Cardiac muscle cell (in vitro differentiated cells and primary cell): ENCODE data around the gene CHRM2. TPM values are rescaled to one million over a fixed set of nuclear protein-coding genes. Genes with fewer than 3 reads are reported as not detected.

Experiments
- DNase-seq, 2 donors: peaks; one replicate each; pipeline versions ENCODE4 v3.0.0 to v3.0.0-alpha.2; 2010 to 2017; ENCODE audit warnings: low read depth in 1 of 2, low spot score in 1 of 2
- H3K27ac ChIP-seq: fragments of 200-600 bp; sonication (generic); 2 replicates; pipeline ENCODE4 v1.5.1; 2016
- H3K27me3 ChIP-seq: fragments of 200-600 bp; sonication (generic); 2 replicates; pipeline ENCODE4 v1.6.0; 2016; ENCODE audit warnings: control low read depth
- H3K36me3 ChIP-seq: fragments of 200-600 bp; sonication (generic); 2 replicates; pipeline ENCODE4 v1.5.1; 2016; ENCODE audit warnings: control low read depth
- H3K4me1 ChIP-seq: fragments of 200-600 bp; sonication (generic); 2 replicates; pipeline ENCODE4 v1.8.1; 2017; ENCODE audit warnings: low read depth, mild to moderate bottlenecking, mixed run types
- H3K4me3 ChIP-seq: fragments of 200-600 bp; sonication (generic); 2 replicates; pipeline ENCODE4 v1.5.1; 2016; ENCODE audit warnings: mild to moderate bottlenecking
- H3K9me3 ChIP-seq: fragments of 200-600 bp; sonication (generic); 2 replicates; pipeline ENCODE4 v1.5.1; 2017; ENCODE audit warnings: low read depth, mild to moderate bottlenecking, control low read depth
- CTCF ChIP-seq: IDR thresholded peaks from 2 replicates; pipeline ENCODE4 v1.5.1; 2012; ENCODE audit warnings: low read depth, mild to moderate bottlenecking, low read length
- polyA plus RNA-seq: library from polyadenylated mRNA; unstranded; fragments of >200 nt; fragmentation: Nextera tagmentation; extraction: Ambion mirVana; gene quantifications from 2 replicates; pipeline ENCODE4 v1.2.1, GENCODE V29; 2016
- total RNA-seq: library from RNA; depleted of rRNA; stranded (reverse); fragments of >200 nt; gene quantifications from 2 replicates; pipeline ENCODE4 v1.2.3, GENCODE V29; 2016

Gene CHRM2
- total and polyA plus RNA-seq, 2 experiments from 2014 or later: 37.5 to 75.3 TPM

DNA sequence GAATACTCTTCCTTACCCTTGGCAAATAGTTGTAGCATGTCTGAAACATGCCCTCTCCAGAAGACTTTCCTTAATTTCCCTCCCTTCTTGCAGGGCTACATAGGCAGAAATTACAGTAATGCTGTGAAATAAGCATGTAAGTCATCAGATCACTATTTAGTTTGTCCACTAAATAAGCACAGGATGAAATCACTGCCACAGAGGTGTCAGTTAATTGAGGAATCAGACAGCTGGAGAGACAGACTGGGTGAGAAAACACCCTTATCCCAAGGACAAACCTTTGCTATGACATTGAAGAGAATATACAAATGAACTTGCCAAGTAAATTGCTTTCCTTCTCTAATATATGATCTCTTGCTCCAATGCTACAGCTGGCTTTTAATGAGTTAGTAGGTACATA lies 129.3 kb downstream of the CHRM2 start:
- peaks cover 5% of the 10 kb centered on the region for H3K36me3 ChIP-seq
- no peaks in the 10 kb centered on the region for H3K9me3 ChIP-seq
- no peaks in the 10 kb centered on the region for H3K27me3 ChIP-seq
- H3K4me3 ChIP-seq: no peak overlapping the region
- H3K4me1 ChIP-seq: peaks cover 16% of the 10 kb centered on the region
- no peak for DNase-seq
- peak overlapping the region; percentile 49 for H3K27ac ChIP-seq
- no peak for TF ChIP-seq CTCF

DNA sequence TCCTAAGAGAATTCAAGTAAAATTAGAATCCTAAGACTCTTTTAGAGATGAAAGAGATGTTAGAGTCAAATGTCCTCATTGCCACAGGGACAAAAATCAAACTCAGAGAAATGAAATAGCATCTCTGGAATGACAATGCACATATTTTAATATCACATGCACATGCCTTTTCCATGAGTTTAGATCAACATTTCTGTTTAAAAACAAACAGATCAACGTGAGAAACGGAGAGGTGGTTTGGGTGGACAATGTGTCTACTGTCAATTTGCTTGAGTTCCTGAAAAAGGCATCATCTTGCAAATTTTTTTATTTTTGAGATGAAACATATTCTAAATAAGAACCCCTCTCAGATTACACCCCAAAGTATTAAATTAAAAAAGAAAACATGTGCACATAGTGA lies 130.0 kb downstream of the CHRM2 start:
- H3K9me3 ChIP-seq: no peaks in the 10 kb centered on the region
- H3K4me3 ChIP-seq: no peak overlapping the region
- no peak for TF ChIP-seq CTCF
- H3K27me3 ChIP-seq: no peaks in the 10 kb centered on the region
- peaks cover 8% of the 10 kb centered on the region for H3K4me1 ChIP-seq
- no peak for DNase-seq
- H3K27ac ChIP-seq: peak overlapping the region; percentile 49
- H3K36me3 ChIP-seq: peaks cover 10% of the 10 kb centered on the region

DNA sequence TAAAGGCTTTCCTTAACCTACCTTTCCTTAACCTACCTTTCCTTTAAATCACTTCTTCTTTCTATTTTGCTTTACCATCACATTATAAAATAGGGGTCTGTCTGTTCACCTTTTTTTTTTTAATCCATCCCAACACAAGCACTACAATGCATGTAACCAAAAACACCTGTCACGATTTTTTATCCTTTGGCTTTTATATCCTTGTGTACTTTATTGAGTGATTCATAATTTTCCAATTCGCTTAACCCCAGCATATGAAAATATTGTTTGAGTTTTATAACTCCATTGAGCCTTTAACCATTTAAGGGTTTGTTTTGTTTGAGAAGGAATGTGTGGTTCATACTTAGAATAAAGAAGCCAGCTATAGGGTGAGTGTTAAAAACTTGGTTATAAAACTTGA lies 132.2 kb downstream of the CHRM2 start:
- no peaks in the 10 kb centered on the region for H3K9me3 ChIP-seq
- no peak for DNase-seq
- peaks cover 10% of the 10 kb centered on the region for H3K4me1 ChIP-seq
- H3K36me3 ChIP-seq: peaks cover 10% of the 10 kb centered on the region
- TF ChIP-seq CTCF: no peak
- no peak overlapping the region for H3K4me3 ChIP-seq
- no peaks in the 10 kb centered on the region for H3K27me3 ChIP-seq
- H3K27ac ChIP-seq: no peak overlapping the region

- Histone ChIP-seq H3K27me3 (no peaks in the 10 kb centered on the region), H3K4me1 (peaks cover 14% of the 10 kb centered on the region), H3K36me3 (peaks cover 10% of the 10 kb centered on the region), H3K27ac (peak overlapping the region; percentile 56), H3K9me3 (no peaks in the 10 kb centered on the region), H3K4me3 (no peak overlapping the region)
- TF ChIP-seq CTCF: no peak
- peak in 1 of 2 donors; percentile 18 for DNase-seq
These were observed 132.6 kb downstream of the CHRM2 start for GRCh38 chr7:137001041-137001440.

DNA sequence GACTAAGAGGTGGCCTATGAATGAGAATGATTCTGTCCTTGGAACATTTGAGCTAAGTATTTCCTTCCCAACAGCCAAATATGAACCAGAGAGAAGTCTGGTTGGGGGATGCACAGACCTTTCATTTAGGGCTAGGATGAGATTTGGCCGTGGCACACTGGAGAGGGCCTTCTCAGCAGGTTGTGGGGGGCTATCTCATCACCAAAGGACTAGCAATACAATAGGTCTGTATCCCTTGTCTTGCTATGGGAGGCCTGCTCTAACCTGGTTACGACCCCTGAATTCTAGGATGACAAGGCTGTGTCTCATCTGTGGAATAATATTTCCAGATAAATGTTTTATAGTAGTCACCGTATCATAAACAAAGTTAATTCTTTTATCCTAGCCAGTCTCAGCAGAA lies 133.0 kb downstream of the CHRM2 start:
- no peak for TF ChIP-seq CTCF
- H3K9me3 ChIP-seq: no peaks in the 10 kb centered on the region

DNA sequence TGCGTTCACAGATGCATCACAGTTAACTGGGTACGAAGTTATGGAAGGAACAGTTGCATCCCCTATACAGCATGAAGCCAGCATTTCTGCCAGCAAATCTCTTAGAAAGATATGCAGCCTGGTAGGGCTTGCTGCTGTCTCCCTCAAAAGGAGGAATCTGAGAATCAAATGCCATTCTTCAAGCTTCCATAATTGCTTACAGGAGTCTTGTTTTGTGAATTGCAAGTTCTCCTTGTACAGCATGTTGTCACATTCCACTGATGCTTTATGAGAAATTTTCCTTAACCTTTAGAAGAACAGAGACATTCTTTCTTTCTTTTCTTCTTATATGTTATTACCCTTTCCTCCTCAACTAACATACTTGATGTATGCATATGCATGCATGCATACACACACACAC lies 134.6 kb downstream of the CHRM2 start:
- Histone ChIP-seq H3K4me1 (peaks cover 33% of the 10 kb centered on the region), H3K9me3 (no peaks in the 10 kb centered on the region), H3K36me3 (peaks cover 10% of the 10 kb centered on the region), H3K4me3 (no peak overlapping the region), H3K27ac (peak overlapping the region; percentile 3), H3K27me3 (no peaks in the 10 kb centered on the region)
- TF ChIP-seq CTCF: no peak
- no peak for DNase-seq

More for the DNA sequence above, 133.0 kb downstream of the CHRM2 start:
- peaks cover 18% of the 10 kb centered on the region for H3K4me1 ChIP-seq
- H3K27me3 ChIP-seq: no peaks in the 10 kb centered on the region
- H3K36me3 ChIP-seq: peaks cover 10% of the 10 kb centered on the region
- H3K4me3 ChIP-seq: no peak overlapping the region
- DNase-seq: no peak
- H3K27ac ChIP-seq: peak overlapping the region; percentile 56
